Activated gamma-delta T cell treated with Interleukin-2 at 50 U/mL for 16 hours (primary cell): ENCODE data around the gene FAM222A.

Source experiments
- DNase-seq: peaks from one replicate; pipeline ENCODE4 v3.0.0-alpha.2; 2020

The FAM222A gene

DNA sequence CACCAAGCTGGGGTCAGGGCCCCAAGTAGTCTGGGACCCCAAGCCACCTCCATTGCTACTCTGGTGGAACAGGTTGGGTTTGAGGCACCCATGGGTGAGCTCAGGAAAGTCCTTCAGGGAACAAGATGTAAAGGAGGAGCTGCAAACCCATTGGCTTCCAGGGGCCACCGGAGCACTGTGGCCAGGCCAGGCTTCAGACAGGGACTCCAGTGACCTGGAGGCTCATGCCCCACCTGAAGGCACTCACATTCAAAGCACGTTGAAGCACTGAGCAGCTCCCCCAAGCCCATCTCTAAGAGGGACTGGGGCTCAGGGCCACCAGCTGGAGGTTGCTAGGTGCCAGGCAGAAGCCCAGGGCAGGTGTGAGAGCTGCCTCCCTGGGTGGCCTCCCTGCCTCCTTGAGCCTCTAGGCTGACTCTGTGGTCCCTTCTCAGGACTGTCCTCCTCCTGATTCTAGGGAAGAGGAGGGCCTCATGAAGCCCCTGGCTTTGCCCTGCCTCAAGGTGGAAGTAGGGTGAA, 49.1 kb downstream of the FAM222A start:
- DNase-seq: no peak

DNA sequence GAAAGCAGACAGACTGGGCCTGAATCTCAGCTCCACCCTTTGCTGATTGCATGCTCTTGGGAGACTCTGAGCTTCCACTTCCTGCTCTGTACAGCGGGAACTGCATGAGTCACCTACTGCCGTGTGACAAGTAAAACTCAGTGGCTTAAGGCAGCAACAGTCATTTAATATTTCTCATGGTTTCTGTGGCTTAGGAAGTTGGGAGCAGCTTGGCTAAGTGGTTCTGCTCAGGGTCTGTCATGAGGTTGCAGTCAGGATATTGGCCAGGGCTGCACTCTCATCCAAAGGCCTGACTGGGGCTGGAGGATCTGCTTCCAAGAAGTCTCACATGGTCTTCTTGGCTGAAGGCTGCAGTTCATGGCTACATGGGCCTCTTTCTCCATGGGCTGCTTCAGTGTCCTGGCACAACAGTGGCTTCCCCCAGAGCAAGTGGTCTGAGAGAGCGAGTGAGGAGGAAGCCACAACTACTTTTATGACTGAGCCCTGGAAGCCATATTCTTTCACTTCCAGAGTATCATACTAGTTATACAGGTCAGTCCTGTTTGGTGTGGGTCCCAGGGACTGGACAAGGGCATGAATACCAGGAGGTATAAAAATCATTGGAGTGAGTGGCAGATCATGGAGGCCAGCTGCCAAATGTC, 49.7 kb downstream of the FAM222A start:
- no peak for DNase-seq

GRCh38 chr12:109764123-109764522, 50.5 kb downstream of the FAM222A start:
- no peak for DNase-seq

DNA sequence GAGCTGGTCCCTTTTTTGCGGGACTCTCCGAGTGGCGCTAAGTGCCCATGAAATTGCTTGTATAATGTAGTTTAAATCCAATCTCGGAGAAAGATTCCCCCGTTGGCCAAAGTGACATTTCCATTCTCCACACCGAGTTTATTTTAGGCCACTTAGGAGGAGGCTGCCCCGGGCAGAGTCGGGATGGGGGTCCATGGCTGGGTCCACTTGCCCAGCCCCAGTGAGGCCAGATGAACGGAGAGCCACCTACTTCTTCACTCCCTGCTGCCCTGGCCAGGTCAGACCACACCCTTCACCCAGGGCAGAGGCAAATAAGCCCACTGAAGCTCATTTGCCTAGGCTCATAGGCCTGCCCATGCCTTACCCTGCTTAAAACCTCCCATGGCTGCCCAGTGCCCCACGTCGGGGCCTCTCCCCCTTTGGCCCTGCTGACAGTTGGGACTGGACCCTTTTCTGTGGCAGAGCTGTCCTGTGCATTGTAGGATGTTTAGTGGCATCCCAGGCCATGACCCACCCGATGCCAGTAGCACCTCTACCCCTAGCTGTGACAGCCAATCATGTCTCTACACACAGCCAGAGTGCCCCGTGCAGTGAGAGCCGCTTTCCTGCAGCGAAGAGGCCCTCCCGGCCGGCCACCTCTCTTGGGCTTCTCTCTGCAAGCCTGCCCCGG, 51.3 kb downstream of the FAM222A start:
- no peak for DNase-seq

GRCh38 chr12:109765446-109765810, 51.8 kb downstream of the FAM222A start:
- DNase-seq: no peak

DNA sequence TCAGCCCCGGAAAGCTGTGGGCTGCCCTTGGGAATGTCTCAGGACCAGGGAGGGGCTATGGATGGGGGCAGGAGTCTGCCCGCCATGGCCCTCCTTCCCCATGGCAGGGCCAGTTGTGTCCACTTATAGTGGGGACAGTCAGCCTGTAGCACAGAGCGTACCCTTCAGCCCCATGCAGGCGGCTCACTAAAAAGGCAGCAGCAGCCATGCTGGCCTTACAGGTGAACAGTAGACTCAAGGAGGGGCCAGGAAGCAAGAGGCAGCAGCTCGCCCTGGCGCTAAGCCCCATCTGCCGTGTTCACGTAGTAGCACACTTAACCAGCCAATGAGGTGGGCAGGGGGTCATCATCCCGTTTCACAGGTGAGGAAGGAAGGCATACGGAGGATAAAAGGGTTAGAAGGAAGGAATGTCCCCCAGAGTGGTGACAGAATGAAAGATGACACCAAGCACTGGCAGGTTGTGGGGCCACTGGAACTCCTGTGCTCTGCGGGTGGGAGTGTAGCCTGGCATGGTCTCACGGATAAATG, 52.7 kb downstream of the FAM222A start:
- DNase-seq: no peak

- DNase-seq: no peak
Observed at GRCh38 chr12:109767456-109767855, 53.8 kb downstream of the FAM222A start.

DNA sequence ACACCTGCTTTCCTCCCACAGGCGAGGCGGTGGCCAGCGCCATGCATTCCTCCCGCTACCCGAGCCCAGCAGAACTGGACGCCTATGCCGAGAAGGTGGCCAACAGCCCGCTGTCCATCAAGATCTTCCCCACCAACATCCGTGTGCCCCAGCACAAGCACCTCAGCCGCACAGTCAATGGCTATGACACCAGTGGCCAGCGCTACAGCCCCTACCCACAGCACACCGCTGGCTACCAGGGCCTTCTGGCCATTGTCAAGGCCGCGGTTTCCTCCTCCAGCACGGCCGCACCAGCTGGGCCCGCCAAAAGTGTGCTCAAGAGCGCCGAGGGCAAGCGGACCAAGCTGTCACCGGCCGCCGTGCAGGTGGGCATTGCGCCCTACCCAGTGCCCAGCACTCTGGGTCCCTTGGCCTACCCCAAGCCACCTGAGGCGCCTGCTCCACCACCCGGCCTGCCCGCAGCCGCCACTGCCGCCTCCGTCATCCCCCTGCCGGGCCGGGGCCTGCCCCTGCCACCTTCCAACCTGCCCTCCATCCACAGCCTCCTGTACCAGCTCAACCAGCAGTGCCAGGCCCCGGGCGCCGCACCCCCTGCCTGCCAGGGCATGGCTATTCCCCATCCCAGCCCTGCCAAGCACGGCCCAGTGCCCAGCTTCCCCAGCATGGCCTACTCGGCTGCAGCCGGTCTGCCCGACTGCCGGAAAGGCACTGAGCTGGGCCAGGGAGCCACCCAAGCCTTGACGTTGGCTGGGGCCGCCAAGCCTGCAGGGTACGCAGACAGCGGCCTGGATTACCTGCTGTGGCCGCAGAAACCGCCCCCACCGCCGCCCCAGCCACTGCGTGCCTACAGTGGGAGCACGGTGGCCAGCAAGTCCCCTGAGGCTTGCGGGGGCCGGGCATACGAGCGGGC, 54.6 kb downstream of the FAM222A start:
- DNase-seq: no peak

- DNase-seq: no peak
Observed at GRCh38 chr12:109768901-109769670, 55.5 kb downstream of the FAM222A start.

- DNase-seq: no peak
Observed at GRCh38 chr12:109770104-109770860, 56.7 kb downstream of the FAM222A start.

DNA sequence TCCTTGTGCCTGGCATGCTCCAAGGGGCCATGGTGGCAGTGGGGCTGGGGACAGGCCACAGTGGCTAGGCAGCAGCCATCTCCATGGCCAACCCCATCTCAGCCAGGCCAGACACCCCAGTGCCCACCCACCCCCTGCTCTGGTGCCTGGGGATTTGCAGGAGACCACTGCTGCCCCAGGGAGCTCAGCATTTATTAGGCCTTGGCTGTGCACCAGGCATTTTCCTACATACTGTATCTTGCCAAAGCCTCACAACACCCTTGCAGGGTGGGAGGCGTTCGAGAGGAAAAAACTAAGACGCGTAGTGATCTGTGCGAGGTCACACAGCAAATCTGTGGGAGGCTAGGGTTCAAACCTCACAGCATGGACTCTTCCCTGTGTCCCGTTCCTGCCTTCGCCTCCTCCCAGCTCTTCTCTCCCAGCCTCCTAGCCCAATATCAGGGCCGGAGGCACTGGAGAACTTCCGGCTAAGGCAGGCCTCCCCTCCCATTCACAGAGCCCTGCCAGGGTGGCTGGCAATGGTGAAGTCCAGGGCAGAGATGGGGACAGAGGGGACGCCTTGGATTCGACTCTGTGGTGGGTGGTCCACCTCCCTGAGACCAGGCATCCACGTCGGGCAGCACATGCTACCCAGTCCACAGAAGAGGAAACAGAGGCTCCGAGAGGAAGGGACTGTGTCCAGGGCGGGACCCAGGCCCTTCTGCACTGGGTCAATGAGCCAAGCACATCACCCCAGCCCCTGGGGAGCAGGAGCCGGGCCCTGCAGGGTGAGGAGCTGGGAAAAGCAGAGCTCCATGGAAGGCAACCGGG, 57.4 kb downstream of the FAM222A start:
- no peak for DNase-seq

- DNase-seq: no peak
Observed at GRCh38 chr12:109771746-109772621, 58.4 kb downstream of the FAM222A start.

GRCh38 chr12:109772622-109773321, 59.1 kb downstream of the FAM222A start:
- DNase-seq: no peak

DNA sequence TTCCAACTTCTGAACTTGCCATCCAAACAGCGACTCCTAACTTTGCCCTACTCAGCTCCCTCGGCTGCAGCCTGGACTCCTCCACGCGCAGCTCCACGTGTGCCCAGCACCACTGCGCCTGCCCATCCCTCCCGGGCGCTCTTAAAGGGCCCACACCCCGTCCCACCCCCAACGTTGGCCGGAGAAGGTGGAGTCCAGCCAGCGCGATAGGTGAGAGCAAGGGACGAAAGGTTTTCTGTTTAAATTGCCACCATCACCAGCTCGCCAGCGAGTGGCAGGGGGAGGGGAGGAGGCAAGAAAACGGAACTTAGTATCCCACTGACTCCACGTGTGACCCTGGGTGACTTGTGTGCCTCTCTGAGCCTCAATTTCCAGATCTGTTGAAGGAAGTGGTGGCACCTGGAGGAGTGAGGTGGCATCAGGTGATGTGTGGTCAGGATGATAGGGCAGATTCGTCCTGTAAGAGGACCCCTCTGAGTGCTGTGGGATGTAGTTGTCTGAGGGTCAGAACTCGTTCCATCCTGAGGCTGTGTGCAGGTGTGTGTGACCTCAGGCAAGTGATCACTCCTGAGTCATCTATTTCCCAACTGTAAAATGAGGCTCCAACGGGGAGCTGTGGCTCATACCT, 59.9 kb downstream of the FAM222A start:
- DNase-seq: no peak

- DNase-seq: peak; percentile 69
Observed at GRCh38 chr12:109775172-109775881, 61.7 kb downstream of the FAM222A start.

GRCh38 chr12:109776624-109777023, 63.0 kb downstream of the FAM222A start:
- DNase-seq: no peak

DNA sequence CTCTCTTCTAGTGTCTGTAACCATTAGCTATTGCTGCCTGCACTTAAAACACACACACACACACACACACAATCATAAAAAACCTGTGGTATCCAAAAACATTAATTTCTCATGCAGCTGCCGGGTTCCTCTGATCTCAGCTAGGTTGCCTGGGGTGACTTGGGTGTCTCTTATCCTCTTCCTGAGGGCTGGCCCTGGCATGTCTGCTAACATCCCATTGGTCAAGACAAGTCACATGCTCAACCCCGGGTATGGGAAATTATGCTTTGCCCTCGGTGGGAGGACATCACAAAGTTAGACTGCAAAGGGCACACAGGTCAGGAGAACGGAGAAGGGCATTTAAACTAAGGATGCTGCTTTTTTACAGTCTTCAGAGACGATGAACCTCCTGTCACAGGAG, 63.9 kb downstream of the FAM222A start:
- no peak for DNase-seq

DNA sequence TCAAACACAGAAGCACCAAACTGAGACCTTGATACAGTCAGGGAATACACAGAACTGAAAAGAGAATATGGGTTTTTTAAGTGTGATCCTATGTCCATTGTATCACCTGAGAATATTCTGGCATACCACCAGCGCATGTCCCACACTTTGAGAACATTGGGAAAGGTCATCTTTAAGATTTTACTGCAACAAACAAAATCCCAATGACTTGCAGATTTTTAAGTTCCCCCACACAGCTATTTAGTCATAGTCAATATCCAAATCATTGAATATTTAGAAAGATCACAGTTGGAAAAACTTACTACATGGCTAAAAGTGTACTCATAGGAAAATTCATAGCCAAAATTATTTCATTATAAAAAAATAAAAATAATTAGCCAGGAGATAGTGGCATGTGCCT, 65.1 kb downstream of the FAM222A start:
- no peak for DNase-seq
